Esophagus squamous epithelium (tissue), 4 donors: ENCODE data around the gene PALM.

Experiments used
- CTCF ChIP-seq, 6 experiments: fragments of 450-650 bp in 4 of 6; fragments of 200-600 bp in 2 of 6; sonication (generic) in 2 of 6; IDR thresholded peaks; one replicate each; pipeline ENCODE4 v1.5.1; 2016 to 2019; ENCODE audit warnings: antibody characterized with exemption in 6 of 6, mild to moderate bottlenecking in 4 of 6, moderate library complexity in 4 of 6
- POLR2A ChIP-seq, 4 donors: fragments of 450-650 bp; IDR thresholded peaks; one replicate each; pipeline ENCODE4 v1.6.1; 2017; ENCODE audit warnings: antibody characterized with exemption in 4 of 4, mild to moderate bottlenecking in 4 of 4, moderate library complexity in 3 of 4

GRCh38 chr19:708154-709143, at the start of gene PALM:
- TF ChIP-seq CTCF (IDR thresholded peaks at IDR 0.05): no peak
- no peak for TF ChIP-seq POLR2A (IDR thresholded peaks at IDR 0.05)
